ENCODE measurements around the gene MARF1.

GRCh38 chr16:15593235-15593634 is 49.7 kb downstream of the MARF1 start:
- TF ChIP-seq POLR2AphosphoS5 (IDR thresholded peaks at IDR 0.05; ENCODE audit: low read depth, low read length) = no peak
- TF ChIP-seq REST (IDR thresholded peaks at IDR 0.05; ENCODE audit: insufficient read depth in 1 of 2, low read depth in 2 of 2, low read length in 1 of 2) = no peak
- no peak for TF ChIP-seq CTCF (IDR thresholded peaks at IDR 0.05)
